ENCODE measurements around the gene OGFOD2.
"Not testable (repeated sequence)": the region's sequence is repeated elsewhere in the genome, so short reads cannot be mapped to it uniquely, and the experiment has no call there.

OGFOD2 gene

DNA sequence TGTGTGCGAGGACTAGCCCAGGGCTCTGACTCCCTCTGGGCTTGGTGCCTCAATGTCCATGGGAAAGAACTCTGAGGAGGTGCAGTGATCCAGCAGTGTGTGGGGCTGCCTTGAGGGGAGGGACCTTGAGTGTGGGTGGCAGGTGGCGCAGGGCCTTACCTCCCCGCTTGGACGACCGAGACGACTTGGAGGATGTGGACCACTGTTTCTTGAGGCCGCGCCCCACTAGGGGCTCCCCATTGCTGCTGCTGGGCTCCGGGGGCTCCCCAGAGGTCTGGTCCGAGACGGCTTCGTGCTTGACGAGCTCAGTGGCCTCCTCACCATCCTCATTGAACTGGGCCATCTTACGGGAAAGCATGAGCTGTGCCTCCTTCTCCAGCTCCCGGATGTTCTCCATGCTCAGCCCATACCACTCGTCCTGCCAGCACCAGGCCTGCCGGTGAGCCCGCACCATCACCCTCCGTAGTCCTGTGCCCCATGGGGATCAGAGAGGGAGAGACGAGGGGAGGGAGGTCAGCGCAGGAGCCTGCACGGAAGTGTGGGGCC is 30.1 kb downstream of the OGFOD2 start:
- no peak for DNase-seq

- DNase-seq: no peak
These were observed 31.9 kb downstream of the OGFOD2 start for GRCh38 chr12:123006977-123007376.

DNA sequence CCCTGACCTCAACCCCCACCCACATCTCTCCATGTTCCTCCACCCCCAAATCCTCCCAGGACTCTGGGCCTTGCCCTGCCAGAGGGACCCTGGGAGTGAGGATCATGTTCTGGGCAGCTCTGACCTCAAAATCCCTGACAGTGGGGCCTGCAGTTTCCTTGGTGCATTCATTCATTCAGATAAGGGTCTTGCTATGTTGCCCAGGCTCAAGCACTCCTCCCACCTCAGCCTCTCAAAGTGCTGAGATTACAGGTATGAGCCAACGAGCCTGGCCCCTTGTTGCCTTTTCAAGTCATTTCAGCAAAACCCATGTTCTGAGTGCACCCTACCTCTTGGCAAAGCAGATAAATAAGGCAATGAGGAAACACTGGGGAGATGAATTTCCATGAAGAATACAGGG is 35.1 kb downstream of the OGFOD2 start:
- DNase-seq: no peak

- DNase-seq: no peak
These were observed 35.6 kb downstream of the OGFOD2 start for GRCh38 chr12:123010681-123011080.

- DNase-seq: no peak
These were observed 36.7 kb downstream of the OGFOD2 start for GRCh38 chr12:123011701-123012100.

DNA sequence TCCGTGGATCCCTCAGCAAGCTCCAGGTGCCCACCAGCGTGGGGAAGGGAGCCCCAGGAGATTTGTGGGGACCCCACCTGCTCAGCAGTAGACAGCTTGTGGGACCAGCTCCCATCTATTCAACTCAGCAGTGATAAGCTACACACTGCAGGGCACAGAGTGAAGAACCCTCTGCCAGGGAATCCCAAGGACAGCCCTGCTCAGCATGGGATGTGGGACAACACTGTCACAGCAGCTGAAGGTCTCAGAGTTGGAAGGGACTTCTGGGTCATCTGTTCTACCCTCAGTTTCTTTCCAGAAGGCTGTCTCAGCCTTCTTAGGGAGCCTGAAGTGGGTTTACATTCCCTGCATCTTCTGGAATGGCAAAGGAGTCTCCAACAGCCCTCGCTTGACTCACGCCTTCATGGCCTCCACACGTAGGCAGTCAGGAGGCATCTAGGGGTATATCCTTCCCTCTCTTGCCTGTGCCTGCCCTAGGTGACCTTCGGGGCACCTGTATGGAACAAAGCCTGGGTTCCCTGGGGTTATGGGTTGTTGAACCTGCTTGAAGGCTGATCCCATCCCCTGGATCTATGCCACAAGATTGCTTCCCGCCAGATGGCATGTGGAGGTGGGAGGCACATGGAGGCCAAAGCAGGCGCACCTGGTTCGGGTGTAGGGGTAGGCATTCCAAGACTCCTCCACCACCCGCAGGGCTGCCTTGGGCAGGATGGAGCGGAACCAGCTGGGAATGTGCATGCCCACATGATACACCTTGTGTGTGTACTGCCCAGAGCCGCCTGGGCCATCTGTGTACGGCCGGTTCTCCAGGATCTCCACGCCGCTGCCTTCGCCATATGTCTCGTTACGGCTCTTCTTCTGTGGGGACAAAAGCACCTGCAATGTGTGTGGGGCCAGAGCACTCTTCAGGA is 38.4 kb downstream of the OGFOD2 start:
- DNase-seq: no peak

GRCh38 chr12:123014473-123014872 is 39.4 kb downstream of the OGFOD2 start:
- not testable (repeated sequence) for DNase-seq

- DNase-seq: no peak
These were observed 42.7 kb downstream of the OGFOD2 start for GRCh38 chr12:123017753-123018152.

- DNase-seq: no peak
These were observed 44.7 kb downstream of the OGFOD2 start for GRCh38 chr12:123019841-123020138.

DNA sequence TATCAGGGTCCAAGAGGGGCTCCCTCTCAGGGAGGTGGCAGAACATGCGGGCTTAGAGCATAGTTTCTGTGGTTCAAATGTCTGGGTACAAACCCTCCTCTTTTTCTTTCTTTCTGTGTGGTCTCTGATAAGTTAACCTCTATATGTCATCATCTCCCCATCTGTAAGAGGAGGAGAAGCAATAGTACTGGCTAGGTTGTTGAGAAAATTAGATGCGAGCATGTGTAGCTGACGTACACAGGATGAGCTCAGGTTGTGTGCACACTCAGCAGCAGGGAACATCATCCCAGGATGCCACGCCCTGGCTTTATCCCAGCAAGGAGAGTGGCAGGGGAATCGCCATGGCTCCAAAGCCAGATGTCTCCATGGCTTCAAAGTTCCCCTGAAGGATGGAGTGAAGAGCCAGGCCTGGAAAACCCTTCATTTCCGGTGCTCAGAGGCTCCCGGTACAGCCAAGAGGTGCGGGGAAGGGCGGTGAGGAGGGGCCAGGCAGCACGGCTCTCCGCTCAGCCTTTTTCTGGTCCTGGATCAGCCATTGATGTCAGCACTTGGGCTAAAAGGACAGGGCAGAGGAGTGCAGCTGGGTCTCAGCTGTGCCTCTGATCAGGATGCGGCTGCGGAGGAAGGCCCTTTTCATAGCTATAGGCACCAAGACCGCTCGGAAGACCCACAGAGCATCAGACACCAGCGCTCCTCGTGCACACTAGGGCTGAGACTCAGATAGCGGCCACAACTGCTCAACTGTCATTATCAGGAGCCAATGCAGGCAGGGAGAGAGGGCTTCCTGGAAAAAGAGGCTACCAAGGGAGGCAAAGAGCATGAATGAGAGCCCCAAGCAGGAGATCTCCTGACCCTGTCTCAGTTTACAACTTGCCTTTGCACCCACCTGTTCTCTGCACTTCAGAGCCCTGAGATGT is 46.9 kb downstream of the OGFOD2 start:
- DNase-seq: no peak

DNA sequence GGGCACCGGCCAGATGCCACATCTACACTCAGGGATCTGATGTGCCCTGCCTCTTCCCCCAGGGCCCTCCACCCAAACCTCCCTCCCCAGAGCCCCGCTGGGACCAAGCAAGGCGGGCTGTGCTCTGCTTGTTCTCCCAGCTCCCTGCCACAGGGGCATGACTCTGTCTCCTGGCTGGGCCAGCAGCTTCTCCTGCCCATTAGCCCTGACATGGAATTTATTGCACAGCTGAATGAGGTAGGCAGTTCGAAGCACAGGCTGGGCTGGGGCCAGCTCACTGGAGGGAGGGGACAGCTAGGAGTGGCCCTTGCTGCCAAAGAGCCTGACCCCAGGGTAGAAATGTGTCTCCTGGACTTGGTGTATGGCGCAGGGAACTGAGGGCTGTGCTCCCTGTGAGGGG is 47.8 kb downstream of the OGFOD2 start:
- DNase-seq: no peak

GRCh38 chr12:123024819-123025391 is 49.9 kb downstream of the OGFOD2 start:
- no peak for DNase-seq

GRCh38 chr12:123026094-123026853 is 51.2 kb downstream of the OGFOD2 start:
- no peak for DNase-seq

GRCh38 chr12:123027726-123028445 is 52.8 kb downstream of the OGFOD2 start:
- no peak for DNase-seq

- DNase-seq: no peak
These were observed 53.4 kb downstream of the OGFOD2 start for GRCh38 chr12:123028475-123028874.

GRCh38 chr12:123029550-123029949 is 54.5 kb downstream of the OGFOD2 start:
- DNase-seq: no peak
